GM21786 (cell line): ENCODE data around the gene DNAH17.

Experiments used
- ATAC-seq: cut with Tn5 transposase; IDR thresholded peaks from one replicate; pipeline ENCODE4 v1.9.1; 2021; ENCODE audit not compliant: unreplicated experiment

The DNAH17 gene, protein sequence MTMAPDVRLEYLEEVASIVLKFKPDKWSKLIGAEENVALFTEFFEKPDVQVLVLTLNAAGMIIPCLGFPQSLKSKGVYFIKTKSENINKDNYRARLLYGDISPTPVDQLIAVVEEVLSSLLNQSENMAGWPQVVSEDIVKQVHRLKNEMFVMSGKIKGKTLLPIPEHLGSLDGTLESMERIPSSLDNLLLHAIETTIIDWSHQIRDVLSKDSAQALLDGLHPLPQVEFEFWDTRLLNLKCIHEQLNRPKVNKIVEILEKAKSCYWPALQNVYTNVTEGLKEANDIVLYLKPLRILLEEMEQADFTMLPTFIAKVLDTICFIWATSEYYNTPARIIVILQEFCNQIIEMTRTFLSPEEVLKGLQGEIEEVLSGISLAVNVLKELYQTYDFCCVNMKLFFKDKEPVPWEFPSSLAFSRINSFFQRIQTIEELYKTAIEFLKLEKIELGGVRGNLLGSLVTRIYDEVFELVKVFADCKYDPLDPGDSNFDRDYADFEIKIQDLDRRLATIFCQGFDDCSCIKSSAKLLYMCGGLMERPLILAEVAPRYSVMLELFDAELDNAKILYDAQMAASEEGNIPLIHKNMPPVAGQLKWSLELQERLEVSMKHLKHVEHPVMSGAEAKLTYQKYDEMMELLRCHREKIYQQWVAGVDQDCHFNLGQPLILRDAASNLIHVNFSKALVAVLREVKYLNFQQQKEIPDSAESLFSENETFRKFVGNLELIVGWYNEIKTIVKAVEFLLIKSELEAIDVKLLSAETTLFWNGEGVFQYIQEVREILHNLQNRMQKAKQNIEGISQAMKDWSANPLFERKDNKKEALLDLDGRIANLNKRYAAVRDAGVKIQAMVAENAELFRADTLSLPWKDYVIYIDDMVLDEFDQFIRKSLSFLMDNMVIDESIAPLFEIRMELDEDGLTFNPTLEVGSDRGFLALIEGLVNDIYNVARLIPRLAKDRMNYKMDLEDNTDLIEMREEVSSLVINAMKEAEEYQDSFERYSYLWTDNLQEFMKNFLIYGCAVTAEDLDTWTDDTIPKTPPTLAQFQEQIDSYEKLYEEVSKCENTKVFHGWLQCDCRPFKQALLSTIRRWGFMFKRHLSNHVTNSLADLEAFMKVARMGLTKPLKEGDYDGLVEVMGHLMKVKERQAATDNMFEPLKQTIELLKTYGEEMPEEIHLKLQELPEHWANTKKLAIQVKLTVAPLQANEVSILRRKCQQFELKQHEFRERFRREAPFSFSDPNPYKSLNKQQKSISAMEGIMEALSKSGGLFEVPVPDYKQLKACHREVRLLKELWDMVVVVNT (N-terminal part only)

DNA sequence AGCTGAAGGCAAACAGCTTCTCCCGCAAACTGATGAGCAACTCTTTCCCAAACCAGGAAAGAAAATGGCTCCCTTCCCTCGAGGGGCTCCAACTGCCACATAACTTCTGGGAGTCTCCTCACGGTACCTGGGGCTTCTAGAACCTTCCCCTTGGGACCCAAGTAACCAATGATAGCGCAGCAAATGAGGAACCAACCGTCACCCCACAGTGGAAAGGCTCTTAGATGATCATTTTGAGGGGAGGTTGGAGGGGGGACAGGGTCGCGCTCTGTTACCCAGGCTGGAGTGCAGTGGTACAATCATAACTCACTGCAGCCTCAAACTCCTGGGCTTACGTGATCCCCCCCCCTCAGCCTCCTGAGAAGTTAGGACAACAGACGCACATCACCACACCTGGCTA is at the start of gene DNAH17:
Gene DNAH17, minus strand, starts transcription at position 101 of the 400 bp plus-strand sequence. CDS start 2,339 bp downstream, outside the sequence.
- no peak for ATAC-seq

DNA sequence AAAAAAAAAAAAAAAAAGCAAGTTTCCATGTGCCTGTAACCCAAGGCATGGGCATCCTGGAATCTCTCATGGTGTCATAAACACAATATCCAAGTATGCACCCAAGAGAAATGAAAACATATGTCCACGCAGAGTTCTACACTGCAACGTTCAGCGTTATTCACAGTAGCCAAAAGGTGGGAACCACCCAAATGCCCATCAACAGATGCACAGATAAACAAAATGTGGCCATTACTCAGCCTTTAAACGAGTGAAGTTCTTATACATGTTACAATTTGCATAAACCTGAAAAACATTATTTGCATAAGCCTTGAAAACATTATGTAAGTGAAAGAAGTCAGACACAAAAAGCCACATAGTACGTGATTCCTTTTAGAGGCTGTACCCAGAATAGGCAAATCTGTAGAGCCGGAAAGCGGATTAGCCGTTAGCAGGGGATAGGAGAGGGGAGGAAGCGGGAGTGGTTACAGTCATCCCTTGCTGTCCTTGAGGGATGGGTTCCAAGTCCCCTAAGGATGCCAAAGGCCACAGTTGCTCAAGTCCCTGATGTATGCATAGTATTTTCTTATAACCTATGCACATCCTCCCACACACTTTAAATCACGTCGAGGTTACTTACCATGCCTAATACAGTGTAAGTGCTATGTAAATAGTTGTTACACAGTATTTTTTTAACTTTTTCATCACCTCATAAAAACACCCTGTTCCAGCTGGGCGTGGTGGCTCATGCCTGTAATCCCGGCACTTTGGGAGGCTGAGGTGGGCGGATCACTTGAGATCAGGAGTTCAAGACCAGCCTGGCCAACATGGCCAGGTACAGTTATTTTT is 47.3 kb upstream of the DNAH17 start:
- no peak for ATAC-seq

DNA sequence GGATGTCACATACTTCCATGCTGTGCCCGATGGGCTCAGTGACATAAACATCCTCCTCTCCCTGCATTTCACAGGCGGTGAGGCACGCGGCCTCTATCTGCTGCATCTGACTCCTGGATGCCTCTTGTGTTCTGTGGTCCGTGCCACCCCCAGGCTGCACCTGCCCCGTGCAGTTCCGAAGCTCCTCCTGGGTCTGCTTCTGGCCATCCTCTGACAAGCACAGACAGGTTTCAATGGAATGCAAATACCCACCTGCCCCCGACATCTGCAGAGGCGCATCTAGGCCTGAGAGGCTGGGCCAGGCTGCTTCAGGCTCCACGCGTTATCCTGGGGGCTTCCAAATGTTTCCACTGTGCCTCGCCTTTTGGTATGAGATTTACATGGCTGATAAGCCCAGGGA is 46.3 kb upstream of the DNAH17 start:
- no peak for ATAC-seq

DNA sequence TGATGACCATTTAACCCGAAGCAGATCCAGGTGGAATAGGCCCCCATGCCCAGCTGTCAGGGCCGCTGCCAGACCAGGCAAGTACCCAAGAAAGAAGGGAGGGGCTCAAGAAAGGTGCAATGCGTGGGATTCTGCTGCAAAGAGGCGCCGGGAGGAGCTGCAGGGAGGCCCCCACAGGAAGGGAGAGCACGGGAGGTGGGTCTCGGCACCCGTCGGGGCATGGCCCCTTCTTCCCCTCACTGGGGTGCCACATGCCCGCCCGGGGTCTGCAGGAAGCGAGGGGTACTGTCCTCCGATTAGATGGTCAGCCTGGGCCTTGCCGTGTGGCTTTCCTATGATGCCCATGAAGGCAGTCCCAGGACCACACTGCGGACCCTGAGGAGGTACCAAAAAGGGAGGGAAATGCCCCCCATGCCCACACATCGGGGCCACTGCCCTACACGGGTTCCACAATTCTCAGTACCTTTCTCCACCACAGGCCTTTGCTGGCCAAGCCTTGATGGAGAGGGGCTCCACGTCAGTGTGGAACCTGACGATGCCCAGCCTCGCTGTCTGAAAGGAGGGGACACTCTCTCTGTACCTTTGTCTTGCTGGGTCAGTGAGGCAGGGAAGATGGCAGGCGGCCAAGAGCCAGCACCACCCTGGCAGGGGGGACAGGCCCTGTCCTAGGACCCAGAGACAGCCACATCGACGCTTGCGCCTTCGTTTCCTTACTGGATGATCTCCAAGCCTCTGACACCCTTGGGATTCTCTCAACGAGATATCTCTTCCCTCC is 45.5 kb upstream of the DNAH17 start:
- ATAC-seq: no peak

DNA sequence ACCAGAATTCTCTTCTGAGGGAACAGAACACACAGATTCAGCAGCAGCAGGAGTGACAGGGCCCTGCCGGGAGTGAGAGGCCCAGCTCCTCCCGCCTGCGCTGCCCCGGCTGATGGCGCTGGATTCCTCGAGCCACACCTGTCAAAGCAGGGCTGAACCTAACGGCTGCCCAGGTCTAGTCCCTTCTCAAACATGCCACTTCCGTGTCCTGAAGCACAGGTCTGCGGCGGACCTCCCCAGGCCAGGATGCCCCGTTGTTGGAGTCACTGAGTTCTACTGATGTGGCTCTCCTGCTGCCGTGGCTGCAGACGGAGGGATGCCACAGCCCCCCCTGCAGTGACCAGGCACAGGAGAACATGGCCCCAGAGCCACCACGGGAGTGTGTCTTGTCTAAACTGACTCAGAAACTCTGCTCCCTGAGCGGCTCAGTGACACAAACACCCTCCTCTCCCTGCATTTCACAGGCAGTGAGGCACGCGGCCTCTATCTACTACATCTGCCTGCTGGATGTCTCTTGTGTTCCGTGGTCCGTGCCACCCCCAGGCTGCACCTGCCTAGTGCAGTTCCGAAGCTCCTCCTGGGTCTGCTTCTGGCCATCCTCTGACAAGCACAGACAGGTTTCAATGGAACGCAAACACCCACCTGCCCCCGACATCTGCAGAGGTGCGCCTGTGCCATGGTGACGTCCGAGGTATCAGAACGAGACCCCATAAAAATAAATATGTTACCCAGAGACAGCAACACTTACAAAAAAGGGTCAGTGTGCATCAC is 44.7 kb upstream of the DNAH17 start:
- no peak for ATAC-seq

DNA sequence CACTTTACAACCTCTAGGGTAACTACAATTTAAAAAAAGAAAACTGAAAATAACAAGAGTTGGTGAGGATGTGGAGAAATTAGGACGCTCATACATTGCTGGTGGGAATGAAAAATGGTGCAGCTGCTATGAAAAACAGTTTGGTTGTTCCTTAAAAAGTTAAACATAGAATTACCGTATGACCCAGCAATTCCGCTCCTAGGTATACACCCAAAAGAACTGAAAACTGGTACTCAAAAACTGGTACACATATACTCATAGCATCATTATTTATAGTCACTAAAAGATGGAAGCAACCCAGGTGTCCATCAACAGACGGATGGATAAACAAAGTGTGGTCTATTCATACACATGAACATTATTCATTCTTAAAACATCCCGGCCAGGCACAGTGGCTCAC is 42.9 kb upstream of the DNAH17 start:
- no peak for ATAC-seq

DNA sequence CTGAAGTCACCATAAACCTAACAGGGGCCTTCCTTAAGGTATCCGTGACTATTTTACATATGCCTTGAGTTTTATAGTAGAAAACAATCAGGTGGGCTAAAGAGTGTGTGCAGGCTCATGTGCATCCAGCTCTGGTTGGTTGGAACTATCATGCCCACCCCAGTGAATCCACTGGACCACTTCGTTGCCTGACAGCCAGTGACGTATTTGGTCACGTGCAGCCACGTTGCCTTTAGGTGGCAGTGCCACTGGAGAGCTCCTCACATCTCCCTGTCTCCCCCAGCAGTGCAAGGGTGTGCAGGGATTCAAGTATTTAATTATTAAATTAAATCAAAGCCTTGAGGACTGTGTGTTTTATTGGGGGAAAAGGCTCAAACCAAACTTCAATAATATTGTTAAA is 42.1 kb upstream of the DNAH17 start:
- no peak for ATAC-seq

DNA sequence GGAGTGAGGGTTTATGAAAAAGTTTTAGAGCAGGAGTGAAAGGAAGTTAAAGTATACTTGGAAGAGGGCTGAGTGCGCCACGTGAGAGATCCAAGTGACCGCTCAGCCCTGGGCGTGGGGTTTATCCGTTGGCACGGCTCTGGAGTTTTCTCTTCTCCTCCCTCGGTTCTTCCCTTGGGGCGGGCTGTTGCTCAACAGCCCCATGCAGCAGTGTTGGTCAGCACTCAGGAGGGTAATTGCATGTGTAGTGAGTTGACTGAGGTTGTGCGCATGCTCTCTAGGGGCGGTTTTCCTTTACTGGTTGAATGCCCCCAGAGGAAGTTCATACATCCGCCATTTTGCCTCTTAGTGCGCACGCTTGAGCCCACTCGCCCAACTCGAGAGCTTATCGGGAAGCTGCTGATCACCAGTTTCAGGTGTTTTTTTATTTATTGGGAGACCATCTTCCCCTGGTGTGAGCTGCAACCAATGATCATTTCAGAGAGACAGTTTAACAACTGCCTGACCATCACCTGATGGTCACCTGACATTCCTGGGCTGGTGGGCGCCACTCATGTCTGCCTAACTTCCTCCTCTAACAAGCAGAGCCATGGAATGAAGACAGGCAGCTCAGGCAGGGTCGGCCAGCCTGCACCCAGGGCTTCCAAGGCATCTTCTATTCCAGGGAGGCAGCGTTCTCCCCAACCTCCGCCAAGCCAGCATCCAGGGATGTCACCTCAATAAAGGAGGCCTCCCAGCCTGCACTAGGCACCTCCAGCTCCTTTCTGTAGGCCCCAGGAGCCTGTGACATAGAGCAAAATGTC is 41.3 kb upstream of the DNAH17 start:
- no peak for ATAC-seq

DNA sequence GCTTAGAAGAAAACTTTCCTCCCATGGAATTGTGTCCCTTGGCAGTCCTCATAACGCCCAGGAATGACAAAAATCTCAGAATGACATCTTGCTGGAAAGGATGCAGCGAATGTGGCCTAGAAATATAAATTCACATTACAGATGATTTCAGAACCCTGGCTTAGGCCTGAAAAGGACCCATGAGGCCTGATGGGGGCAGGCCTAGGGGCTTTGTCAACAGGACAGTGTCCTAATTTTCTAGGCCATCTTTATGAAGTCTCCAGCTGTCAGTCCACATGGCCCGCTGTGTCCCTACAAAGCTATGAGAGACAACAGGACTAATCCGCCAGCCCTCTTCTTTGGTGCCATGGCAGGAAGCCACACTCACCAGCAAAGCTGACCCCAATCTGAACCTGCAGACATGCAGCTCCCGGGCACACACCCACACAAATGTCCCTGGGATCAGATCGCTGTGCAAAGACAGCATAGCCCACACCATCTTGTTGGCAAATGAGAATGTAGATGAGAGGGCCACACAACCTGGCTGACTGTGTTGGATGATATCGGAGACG is 40.4 kb upstream of the DNAH17 start:
- no peak for ATAC-seq

DNA sequence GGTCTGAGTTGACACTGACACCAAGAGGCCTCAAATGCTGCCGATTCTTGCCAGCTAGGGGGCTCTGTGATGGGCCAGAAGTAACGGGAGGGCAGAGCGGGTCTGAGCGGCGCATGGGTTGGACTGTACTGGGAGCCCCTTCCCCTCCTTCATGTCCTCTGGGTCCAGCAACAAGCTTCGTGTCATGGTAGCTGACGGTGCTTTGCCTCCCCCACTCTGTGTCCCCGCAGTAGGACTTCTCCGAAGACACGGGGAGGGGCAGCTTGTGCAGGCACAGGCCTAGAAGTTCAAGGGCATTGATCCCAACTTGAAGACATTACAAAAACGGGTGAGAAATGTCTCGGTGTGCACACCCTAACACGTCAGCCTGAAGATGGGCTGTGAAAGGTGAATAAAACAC is 39.8 kb upstream of the DNAH17 start:
- ATAC-seq: no peak

DNA sequence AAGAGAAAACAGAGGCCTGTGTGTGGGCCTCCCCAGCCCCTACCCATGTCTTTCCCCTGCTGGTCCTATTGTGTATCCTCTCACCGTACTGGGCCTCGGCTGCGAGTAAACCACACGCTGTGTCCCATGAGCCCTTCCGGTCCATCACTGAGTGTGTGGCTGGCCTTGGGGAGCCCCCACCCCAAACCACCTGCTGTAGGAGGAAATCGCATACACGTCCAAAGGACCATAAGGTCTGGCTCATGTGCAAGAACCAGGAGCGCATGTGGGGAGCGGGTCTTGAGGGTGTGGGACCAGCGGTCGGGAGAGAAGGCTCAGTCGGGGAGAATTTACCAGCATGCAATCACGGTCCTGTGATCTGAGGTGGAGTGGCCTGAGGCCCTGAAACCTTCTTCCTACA is 38.4 kb upstream of the DNAH17 start:
- no peak for ATAC-seq

DNA sequence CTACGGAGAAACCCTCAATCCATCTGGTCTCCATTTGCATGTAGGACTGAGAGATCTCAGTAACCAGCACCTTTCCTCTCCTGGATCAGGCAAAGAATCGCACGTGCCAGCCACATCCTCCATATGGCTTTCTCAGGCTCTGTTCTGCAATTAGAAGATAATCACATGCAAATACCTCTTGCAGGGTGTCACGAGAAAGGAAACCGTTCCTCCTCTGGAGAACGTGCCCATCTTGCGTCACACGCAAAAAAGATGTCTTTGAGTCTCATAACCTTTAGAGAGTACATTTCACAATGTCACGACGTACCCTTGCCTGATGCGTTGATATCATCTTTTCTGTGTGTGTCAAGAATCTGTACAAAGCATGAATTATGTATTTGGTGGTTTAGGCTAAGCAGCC is 36.2 kb upstream of the DNAH17 start:
- no peak for ATAC-seq

DNA sequence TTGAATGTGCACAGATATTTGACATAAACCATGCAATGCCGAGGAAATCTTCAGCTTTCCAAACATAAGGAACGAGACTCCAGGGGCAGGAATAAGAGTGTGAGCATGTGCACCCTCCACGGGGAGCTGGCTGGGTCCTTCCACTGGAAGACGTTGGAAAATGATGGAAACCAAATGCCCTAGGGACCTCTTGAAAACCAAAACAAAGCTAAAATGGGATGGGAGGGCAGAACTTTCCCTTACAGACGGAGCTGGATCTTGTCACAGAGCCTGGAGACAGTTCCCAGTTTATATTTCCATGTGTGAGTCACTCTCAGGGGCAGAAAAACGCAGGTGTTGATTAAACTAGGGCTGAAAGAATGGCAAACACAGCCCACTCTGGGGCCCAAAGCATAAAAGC is 34.4 kb upstream of the DNAH17 start:
- no peak for ATAC-seq

DNA sequence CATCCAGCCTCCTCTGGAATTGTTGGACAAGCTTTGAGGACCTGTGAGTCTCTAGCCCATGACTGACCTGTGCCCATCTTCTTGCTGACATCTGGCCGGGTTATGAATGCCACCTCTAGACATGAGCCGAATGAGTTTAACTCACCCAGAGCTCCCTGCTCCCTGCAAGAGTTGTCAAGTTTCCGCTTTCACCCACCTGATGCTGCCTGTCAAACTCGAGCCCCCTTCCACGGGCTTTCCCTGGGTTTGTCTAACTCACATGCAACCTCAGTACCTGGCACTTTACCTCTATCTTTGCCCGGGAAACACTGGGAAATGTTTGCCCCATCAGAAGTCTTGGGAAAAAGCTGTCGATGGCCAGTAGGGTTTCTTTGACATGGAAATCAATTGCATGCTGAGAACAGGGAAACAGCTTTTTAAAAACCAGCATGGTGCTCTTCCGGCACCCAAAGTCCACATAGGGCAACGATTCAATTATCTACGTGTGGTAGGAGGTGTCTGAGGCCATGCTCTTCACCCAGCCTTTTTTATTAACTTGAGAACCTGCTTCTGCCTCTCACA is 33.8 kb upstream of the DNAH17 start:
- no peak for ATAC-seq

DNA sequence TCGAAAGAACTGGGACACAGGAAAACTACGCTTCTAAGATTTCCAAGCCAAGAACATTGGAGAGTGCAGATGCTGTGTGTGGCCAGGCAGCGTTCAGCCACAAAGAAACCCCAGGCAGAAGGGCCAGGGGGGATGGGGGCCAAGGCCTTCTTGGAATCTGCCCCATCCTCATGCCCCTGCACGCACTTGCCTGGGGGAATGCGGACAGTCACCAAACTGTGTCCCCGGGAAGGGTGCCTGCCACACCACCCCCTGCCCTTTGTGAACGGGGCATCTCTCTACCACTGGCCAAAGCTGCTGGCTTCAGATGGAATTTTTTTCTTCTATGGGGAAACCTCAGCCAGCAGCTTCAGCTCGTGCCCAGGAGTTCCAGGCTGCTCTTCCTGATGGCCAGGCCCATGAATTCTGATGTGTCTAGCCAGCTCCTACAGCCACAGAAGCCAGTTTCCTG is 32.0 kb upstream of the DNAH17 start:
- no peak for ATAC-seq

DNA sequence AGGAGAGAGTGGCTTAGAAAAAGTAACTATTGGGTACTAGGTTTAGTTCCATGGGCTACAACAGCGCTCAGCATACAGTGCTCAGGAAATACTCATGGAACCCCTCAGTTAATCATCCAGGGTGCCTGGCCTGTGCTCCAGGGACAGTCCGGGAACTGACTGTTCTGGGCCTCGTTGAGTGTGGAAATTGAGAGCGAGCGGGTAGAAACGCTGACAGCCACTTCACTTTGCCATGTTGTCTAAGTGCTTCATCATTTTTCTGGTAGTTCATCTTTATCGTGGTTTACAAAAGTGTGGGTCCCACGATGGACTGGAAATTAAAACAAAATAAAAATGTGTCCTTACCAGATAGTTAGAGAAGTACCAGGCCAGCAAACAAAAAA is 31.6 kb upstream of the DNAH17 start:
- ATAC-seq: no peak

DNA sequence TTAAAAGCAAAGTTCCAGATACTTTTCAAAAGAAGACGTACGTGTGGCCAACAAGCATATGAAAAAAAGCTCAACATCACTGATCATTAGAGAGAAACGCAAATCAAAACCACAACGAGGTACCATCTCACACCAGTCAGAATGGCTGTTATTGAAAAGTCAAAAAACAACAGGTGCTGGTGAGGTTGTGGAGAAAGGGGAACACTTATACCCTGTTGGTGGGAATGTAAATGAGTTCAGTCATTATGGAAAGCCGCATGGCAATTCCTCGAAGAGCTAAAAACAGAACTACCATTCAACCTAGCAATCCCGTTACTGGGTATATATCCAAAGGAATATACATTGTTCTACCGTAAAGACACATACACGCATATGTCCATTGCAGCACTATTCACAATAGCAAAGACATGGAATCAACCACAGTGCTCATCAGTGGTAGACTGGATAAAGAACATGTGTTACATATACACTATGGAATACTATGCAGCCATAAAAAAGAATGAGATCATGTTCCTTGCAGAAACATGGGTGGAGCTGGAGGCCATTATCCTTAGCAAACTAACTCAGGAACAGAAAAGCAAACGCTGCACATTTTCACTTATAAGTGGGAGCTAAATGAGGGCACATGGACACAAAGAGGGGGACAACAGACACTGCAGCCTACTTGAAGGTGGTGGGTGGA is 31.1 kb upstream of the DNAH17 start:
- no peak for ATAC-seq
